Right lobe of liver (tissue), 4 donors: Measurements from ENCODE around the gene CPXM2.

Experiments
- POLR2A ChIP-seq: fragments of 450-650 bp; IDR thresholded peaks from one replicate; pipeline ENCODE4 v1.6.1; 2017; ENCODE audit warnings: antibody characterized with exemption, mild to moderate bottlenecking
- TF ChIP-seq, protein P1 (sequence below), 4 donors: fragments of 200-600 bp in 3 of 4; fragments of 450-650 bp in 1 of 4; IDR thresholded peaks; one replicate each; pipeline versions ENCODE4 v1.5.1 to v1.8.0; 2016 to 2022; ENCODE audit warnings: antibody characterized with exemption in 4 of 4, mild to moderate bottlenecking in 2 of 4
- donor health status: DM: no; HTN: no; CAD: no.
- donor health status: DM: no; HTN: no; CAD: no.
- donor health status: DM: no; HTN: yes; CAD: no.

DNA sequence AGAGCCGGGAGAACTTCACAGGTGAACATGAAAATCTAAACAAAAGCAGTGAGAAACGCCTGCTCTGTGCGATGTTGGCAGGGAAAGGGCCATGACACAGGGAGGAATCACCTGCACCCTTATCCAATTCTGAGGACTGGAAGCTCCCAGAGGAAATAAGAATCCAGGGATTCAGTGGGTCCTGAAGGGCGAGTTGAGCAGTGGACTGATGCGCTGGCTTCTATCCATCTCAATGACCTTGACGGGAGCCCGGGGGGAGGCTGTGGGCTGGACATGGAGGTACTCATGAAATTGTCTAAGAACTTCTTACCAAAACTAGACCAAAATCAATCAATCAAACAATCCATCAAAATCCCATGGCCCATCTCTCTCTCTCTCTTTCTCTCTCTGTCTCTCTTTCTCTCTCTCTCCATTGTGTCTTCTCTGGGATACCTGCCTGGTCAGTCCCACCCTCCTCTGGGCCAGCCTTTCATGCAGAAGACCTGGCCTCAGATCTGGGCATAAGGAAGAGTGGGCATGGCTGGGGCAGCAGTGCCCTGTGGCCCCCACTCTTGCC, 7.2 kb downstream of the CPXM2 start:
- TF ChIP-seq, protein P1, sequence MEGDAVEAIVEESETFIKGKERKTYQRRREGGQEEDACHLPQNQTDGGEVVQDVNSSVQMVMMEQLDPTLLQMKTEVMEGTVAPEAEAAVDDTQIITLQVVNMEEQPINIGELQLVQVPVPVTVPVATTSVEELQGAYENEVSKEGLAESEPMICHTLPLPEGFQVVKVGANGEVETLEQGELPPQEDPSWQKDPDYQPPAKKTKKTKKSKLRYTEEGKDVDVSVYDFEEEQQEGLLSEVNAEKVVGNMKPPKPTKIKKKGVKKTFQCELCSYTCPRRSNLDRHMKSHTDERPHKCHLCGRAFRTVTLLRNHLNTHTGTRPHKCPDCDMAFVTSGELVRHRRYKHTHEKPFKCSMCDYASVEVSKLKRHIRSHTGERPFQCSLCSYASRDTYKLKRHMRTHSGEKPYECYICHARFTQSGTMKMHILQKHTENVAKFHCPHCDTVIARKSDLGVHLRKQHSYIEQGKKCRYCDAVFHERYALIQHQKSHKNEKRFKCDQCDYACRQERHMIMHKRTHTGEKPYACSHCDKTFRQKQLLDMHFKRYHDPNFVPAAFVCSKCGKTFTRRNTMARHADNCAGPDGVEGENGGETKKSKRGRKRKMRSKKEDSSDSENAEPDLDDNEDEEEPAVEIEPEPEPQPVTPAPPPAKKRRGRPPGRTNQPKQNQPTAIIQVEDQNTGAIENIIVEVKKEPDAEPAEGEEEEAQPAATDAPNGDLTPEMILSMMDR (IDR thresholded peaks at IDR 0.05), result no peak
- no peak for TF ChIP-seq POLR2A
